AG09309 (cell line): ENCODE data around the gene FOXD1.

ENCODE experiments used
- DNase-seq: peaks from one replicate; pipeline ENCODE4 v3.0.0-alpha.2; 2010; ENCODE audit warnings: low read depth
- H3K4me3 ChIP-seq: 2 replicates; pipeline ENCODE4 v1.5.1; 2011; ENCODE audit warnings: mild to moderate bottlenecking, low read depth, low read length, moderate library complexity; ENCODE audit not compliant: control insufficient read depth
- CTCF ChIP-seq: IDR thresholded peaks from 2 replicates; pipeline ENCODE4 v1.5.1; 2011; ENCODE audit warnings: mild to moderate bottlenecking, low read depth, low read length, inconsistent platforms; ENCODE audit not compliant: insufficient read depth, control insufficient read depth; ENCODE audit errors: missing control alignments

FOXD1 gene

DNA sequence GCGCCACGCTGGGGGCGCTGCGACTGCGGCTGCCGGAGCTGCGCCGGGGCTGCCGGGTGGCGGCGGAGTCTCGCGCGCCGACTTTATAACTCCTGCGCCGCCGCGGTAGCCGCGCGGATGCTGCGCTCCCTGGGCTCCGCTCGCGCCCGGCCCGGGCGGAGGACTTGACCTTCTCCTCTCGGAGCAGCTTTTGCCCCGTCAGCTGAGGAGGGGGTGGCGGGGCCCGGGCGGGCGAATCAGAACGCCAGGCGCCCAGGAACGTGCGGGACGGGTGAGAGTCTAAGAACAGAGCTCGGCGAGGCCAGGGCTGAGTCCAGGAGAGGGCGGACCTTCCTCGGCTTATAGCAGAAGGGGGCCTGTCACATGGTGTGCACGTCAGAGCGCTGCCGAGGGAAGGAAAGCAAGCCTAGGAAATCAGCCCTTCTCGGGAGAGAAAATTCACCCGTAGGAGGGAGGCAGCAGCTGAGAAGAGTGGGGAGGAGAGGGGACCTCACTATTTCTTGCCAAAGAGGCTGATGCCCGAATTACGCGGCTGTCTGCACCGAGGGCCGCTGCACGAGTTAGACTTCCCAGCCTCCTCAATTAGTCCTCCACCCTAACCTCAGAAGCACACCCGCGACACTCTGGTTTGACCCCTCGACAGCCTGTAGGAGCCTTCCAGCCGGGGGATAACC, at the start of gene FOXD1:
TSS of gene FOXD1 (minus strand) at position 315 of the 674 bp plus-strand sequence. CDS start 415 bp downstream, outside the sequence.
- H3K4me3 ChIP-seq = peak within 1 kb of the TSS; percentile 65
- DNase-seq = peak; percentile 83
- TF ChIP-seq CTCF = peak; percentile 2

DNA sequence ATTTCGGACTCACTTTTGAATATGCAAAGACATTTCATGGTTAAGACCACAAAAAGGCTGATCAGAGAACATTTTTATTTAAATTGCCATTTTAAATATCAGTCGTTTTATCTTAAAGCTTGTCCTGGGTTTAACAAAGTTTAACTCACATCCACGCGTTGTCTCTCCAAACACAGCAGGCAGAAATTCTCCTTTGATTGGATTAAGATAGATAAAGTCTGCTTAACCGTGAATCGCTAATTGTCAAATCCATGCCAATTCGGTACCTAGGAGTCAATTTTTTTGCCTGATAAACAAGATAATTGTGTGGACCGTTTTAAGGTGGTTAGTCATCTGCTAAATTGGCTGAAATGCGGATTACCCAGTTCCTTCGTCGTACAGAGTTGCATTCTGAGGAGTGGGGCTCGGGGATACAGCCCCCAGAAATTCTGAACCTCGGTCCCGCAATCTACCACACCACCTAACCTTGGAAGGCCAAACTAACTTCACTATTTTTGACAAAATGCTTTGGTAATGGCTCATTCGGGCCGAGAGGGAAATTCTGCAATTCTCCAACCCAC, 49.0 kb upstream of the FOXD1 start:
- no peak for TF ChIP-seq CTCF
- DNase-seq = no peak
- H3K4me3 ChIP-seq = peak overlapping the region; percentile 91

DNA sequence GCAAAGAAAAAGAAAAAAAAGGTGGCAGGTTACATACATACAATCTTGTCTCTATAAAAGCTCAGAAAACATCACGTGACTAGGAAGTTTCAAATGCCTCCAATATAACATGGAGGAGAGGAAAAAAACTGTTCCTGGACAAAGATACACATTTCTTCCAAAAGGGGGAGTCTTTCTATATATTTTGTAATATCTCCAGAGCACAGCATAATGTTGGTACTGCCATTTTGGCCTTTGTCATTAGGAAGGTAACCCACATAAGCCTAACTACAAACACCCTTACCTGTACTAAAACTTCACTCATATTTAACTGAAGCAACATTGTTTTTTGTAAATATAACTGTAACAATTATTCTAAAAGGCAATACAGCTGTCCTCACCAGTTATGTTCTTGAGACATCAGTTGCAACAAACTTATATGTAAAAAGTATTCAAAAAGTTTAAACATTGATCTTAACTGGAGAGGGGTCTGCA, 48.4 kb upstream of the FOXD1 start:
- H3K4me3 ChIP-seq = no peak overlapping the region
- TF ChIP-seq CTCF = peak; percentile 32
- DNase-seq = no peak

GRCh38 chr5:73495772-73496335, 47.3 kb upstream of the FOXD1 start:
- TF ChIP-seq CTCF = no peak
- no peak overlapping the region for H3K4me3 ChIP-seq
- DNase-seq = no peak

- H3K4me3 ChIP-seq = no peak overlapping the region
- DNase-seq = no peak
- TF ChIP-seq CTCF = no peak
These were observed 46.1 kb upstream of the FOXD1 start for GRCh38 chr5:73494721-73495120.

- DNase-seq = no peak
- H3K4me3 ChIP-seq = no peak overlapping the region
- no peak for TF ChIP-seq CTCF
These were observed 44.8 kb upstream of the FOXD1 start for GRCh38 chr5:73493421-73493820.
